Keratinocyte (primary cell): Measurements from ENCODE around the gene ACTN4. TPM values are rescaled to one million over a fixed set of nuclear protein-coding genes. Genes with fewer than 3 reads are reported as not detected.

Experiments used
- DNase-seq: peaks from one replicate; pipeline ENCODE4 v3.0.0-alpha.2; 2011; ENCODE audit warnings: low read depth, missing footprints, low spot score
- FAIRE-seq: peaks from 2 replicates; lab custom pipeline; 2011; peaks lifted over from hg19 to GRCh38; lab: Jason Lieb, UNC
- H2AFZ ChIP-seq: 2 replicates; pipeline ENCODE4 v1.6.0; 2012; ENCODE audit warnings: low read length, control low read depth, inconsistent platforms; ENCODE audit not compliant: control insufficient read depth
- H3K27ac ChIP-seq: 2 replicates; pipeline ENCODE4 v1.5.1; 2011; ENCODE audit warnings: low read length; ENCODE audit not compliant: control insufficient read depth, insufficient read depth
- H3K27me3 ChIP-seq: 3 replicates; pipeline ENCODE4 v1.6.0; 2011; ENCODE audit warnings: low read length; ENCODE audit not compliant: control insufficient read depth, insufficient read depth; ENCODE audit errors: extremely low read depth
- H3K36me3 ChIP-seq, 2 experiments: 2 replicates in 1 of 2; 3 replicates in 1 of 2; pipeline ENCODE4 v1.5.1; 2011; ENCODE audit warnings: low read length in 2 of 2, mild to moderate bottlenecking in 1 of 2; ENCODE audit not compliant: control insufficient read depth in 2 of 2, insufficient read depth in 2 of 2; ENCODE audit errors: extremely low read depth in 1 of 2
- H3K4me1 ChIP-seq: 3 replicates; pipeline ENCODE4 v1.5.1; 2011; ENCODE audit warnings: low read length; ENCODE audit not compliant: control insufficient read depth, insufficient read depth; ENCODE audit errors: extremely low read depth
- H3K4me2 ChIP-seq: 3 replicates; pipeline ENCODE4 v1.6.0; 2011; ENCODE audit warnings: low read depth, low read length; ENCODE audit not compliant: control insufficient read depth, insufficient read depth; ENCODE audit errors: extremely low read depth
- H3K4me3 ChIP-seq, 3 experiments: fragments of 200-600 bp in 1 of 3; sonication (generic) in 1 of 3; 2 replicates in 2 of 3; 3 replicates in 1 of 3; pipeline ENCODE4 v1.5.1; 2011 to 2016; ENCODE audit warnings: low read length in 3 of 3, mild to moderate bottlenecking in 3 of 3, control low read depth in 2 of 3, inconsistent platforms in 1 of 3, low read depth in 1 of 3, mixed read lengths in 1 of 3, mixed run types in 1 of 3, moderate library complexity in 1 of 3; ENCODE audit not compliant: control insufficient read depth in 2 of 3, insufficient read depth in 2 of 3; ENCODE audit errors: extremely low read depth in 1 of 3
- H3K79me2 ChIP-seq: 2 replicates; pipeline ENCODE4 v1.6.0; 2012; ENCODE audit warnings: low read length; ENCODE audit not compliant: control insufficient read depth, insufficient read depth
- H3K9ac ChIP-seq: 3 replicates; pipeline ENCODE4 v1.6.0; 2011; ENCODE audit warnings: low read length; ENCODE audit not compliant: control insufficient read depth, insufficient read depth; ENCODE audit errors: extremely low read depth
- H3K9me1 ChIP-seq: 3 replicates; pipeline ENCODE4 v1.6.0; 2011; ENCODE audit warnings: low read length; ENCODE audit not compliant: control insufficient read depth, insufficient read depth; ENCODE audit errors: extremely low read depth
- H3K9me3 ChIP-seq: 2 replicates; pipeline ENCODE4 v1.5.1; 2012; ENCODE audit warnings: low read depth, low read length; ENCODE audit not compliant: control insufficient read depth
- H4K20me1 ChIP-seq: 3 replicates; pipeline ENCODE4 v1.6.0; 2011; ENCODE audit warnings: low read length; ENCODE audit not compliant: control insufficient read depth, insufficient read depth; ENCODE audit errors: extremely low read depth
- CTCF ChIP-seq, 3 experiments: IDR thresholded peaks in 1 of 3; conservative IDR thresholded peaks in 1 of 3; optimal IDR thresholded peaks in 1 of 3; 2 replicates in 2 of 3; 3 replicates in 1 of 3; pipeline versions ENCODE3 to v1.5.1; 2011; ENCODE audit warnings: low read length in 3 of 3, mild to moderate bottlenecking in 3 of 3, moderate library complexity in 2 of 3, control low read depth in 1 of 3, inconsistent platforms in 1 of 3; ENCODE audit not compliant: insufficient read depth in 2 of 3; ENCODE audit errors: extremely low read depth in 1 of 3
- EZH2 ChIP-seq: IDR thresholded peaks from one replicate; pipeline ENCODE4 v1.6.1; 2012; ENCODE audit warnings: inconsistent platforms, mild to moderate bottlenecking, low read length, moderate library complexity
- dilution Hi-C: fragments of 300-500 bp; cut with MboI; formaldehyde crosslinking; loops from one replicate; pipeline ENCODE4 v1.7.0; 2020; ENCODE audit warnings: low sequenced_read_pairs; ENCODE audit not compliant: extremely low pct_ligation_motif_present
- polyA plus RNA-seq, 5 experiments: library from polyadenylated mRNA; depleted of rRNA in 3 of 5; stranded (reverse) in 3 of 5; stranded (forward) in 1 of 5; unstranded in 1 of 5; fragments of >200 nt; gene quantifications; 1 replicate in 1 of 5; 2 replicates in 3 of 5; 3 replicates in 1 of 5; pipeline versions ENCODE4 v1.2.1 to v1.2.3, GENCODE V29; 2011 to 2012; ENCODE audit warnings: missing spikeins in 2 of 5, low read depth in 1 of 5, low replicate concordance in 1 of 5

ACTN4 gene
- polyA plus RNA-seq, 1 donor (not counting 4 experiments of a cell fraction or from before 2014, with no cell fraction given): 463 TPM

- Histone ChIP-seq H4K20me1 (no peaks in the 10 kb centered on the region), H3K4me1 (peaks cover 13% of the 10 kb centered on the region), H2AFZ (no peak overlapping the region), H3K4me2 (no peak overlapping the region), H3K79me2 (peaks cover 24% of the 10 kb centered on the region), H3K4me3 (no peak overlapping the region), H3K27me3 (no peaks in the 10 kb centered on the region), H3K9me1 (no peaks in the 10 kb centered on the region), H3K9me3 (no peaks in the 10 kb centered on the region), H3K9ac (no peak overlapping the region), H3K27ac (no peak overlapping the region), H3K36me3 (peaks cover 8 to 15% of the 10 kb centered on the region in 2 experiments)
- FAIRE-seq (no peak), DNase-seq (no peak)
- dilution Hi-C loops: no loop called here
- TF ChIP-seq CTCF (optimal IDR thresholded peaks at IDR 0.05 in 1 of 3, IDR thresholded peaks at IDR 0.05 in 1 of 3, conservative IDR thresholded peaks at IDR 0.05 in 1 of 3; ENCODE audit: extremely low read depth in 1 of 3, insufficient read depth in 2 of 3, low read length in 3 of 3) (no peak), EZH2 (no peak)
Observed at GRCh38 chr19:38617283-38617763, 30.1 kb upstream of the ACTN4 start.

GRCh38 chr19:38617764-38618589 is 29.5 kb upstream of the ACTN4 start, which contains the start of gene MAP4K1:
MAP4K1 (minus strand) TSS chr19:38617953; CDS start chr19:38617895, 58 bp downstream.
- H4K20me1 ChIP-seq: no peaks in the 10 kb centered on the region
- H3K9me3 ChIP-seq: no peaks in the 10 kb centered on the region
- no peaks in the 10 kb centered on the region for H3K9me1 ChIP-seq
- peak within 1 kb of the TSS; percentile 84 for H3K27ac ChIP-seq
- no peaks in the 10 kb centered on the region for H3K27me3 ChIP-seq
- H2AFZ ChIP-seq: peak within 1 kb of the TSS; percentile 85
- FAIRE-seq (peak; percentile 48), DNase-seq (no peak)
- peaks cover 24% of the 10 kb centered on the region for H3K79me2 ChIP-seq
- peaks cover 8 to 15% of the 10 kb centered on the region in 2 experiments for H3K36me3 ChIP-seq
- dilution Hi-C loops: no loop called here
- H3K9ac ChIP-seq: peak within 1 kb of the TSS; percentile 92
- peak within 1 kb of the TSS; percentile 52 to 92 (median 66) for H3K4me3 ChIP-seq
- peak within 1 kb of the TSS; percentile 93 for H3K4me2 ChIP-seq
- TF ChIP-seq EZH2 (no peak), CTCF (optimal IDR thresholded peaks at IDR 0.05 in 1 of 3, IDR thresholded peaks at IDR 0.05 in 1 of 3, conservative IDR thresholded peaks at IDR 0.05 in 1 of 3; ENCODE audit: extremely low read depth in 1 of 3, insufficient read depth in 2 of 3, low read length in 3 of 3) (no peak)
- peaks cover 13% of the 10 kb centered on the region for H3K4me1 ChIP-seq
